Caco-2 (cell line): Measurements from ENCODE around the gene PRICKLE1. TPM values are rescaled to one million over a fixed set of nuclear protein-coding genes. Genes with fewer than 3 reads are reported as not detected.

Experiments
- BruUV-seq: library from RNA; stranded (reverse); fragments of 400-500 nt; replicated peaks from 2 replicates; lab custom pipeline; 2021; lab: Mats Ljungman, UMichigan
- CTCF ChIA-PET: fragments of 300-600 bp; sonication (Branson Sonifier 250); formaldehyde crosslinking; loops from one replicate; lab custom pipeline; 2022; ENCODE audit warnings: antibody characterized with exemption; lab: Charles Lee
- POLR2A ChIA-PET: fragments of 300-600 bp; sonication (Branson Sonifier 250); formaldehyde crosslinking; loops from one replicate; lab custom pipeline; 2022; ENCODE audit warnings: antibody characterized with exemption; lab: Charles Lee
- DNase-seq, 2 experiments: peaks; one replicate each; pipeline versions ENCODE4 v3.0.0 to v3.0.0-alpha.2; 2020 to 2022
- H3K27me3 ChIP-seq: replicated peaks from 2 replicates; pipeline ENCODE4 v1.6.0; 2011; ENCODE audit warnings: low read length; ENCODE audit not compliant: control insufficient read depth, insufficient read depth
- H3K36me3 ChIP-seq: 2 replicates; pipeline ENCODE4 v1.5.1; 2011; ENCODE audit warnings: low read length; ENCODE audit not compliant: control insufficient read depth, insufficient read depth
- H3K4me1 ChIP-seq: fragments of 250-450 bp; sonication (Bioruptor Pico); 2 replicates; pipeline ENCODE4 v1.5.1; 2020; ENCODE audit warnings: mild to moderate bottlenecking
- H3K4me3 ChIP-seq: 2 replicates; pipeline ENCODE4 v1.5.1; 2011; ENCODE audit warnings: low read depth, mild to moderate bottlenecking, control low read depth, low read length
- H3K9me3 ChIP-seq: fragments of 250-450 bp; sonication (Bioruptor Pico); 2 replicates; pipeline ENCODE4 v1.5.1; 2020; ENCODE audit warnings: mild to moderate bottlenecking, moderate library complexity
- H3K27ac Mint-ChIP-seq: one replicate; pipeline ENCODE4 v1.8.0; 2022; ENCODE audit warnings: mixed read lengths; ENCODE audit not compliant: unreplicated experiment
- H3K27me3 Mint-ChIP-seq: one replicate; pipeline ENCODE4 v1.8.0; 2022; ENCODE audit warnings: mixed read lengths; ENCODE audit not compliant: insufficient read depth, unreplicated experiment
- H3K36me3 Mint-ChIP-seq: one replicate; pipeline ENCODE4 v1.8.0; 2022; ENCODE audit warnings: mild to moderate bottlenecking, mixed read lengths; ENCODE audit not compliant: insufficient read depth, unreplicated experiment
- H3K4me1 Mint-ChIP-seq: one replicate; pipeline ENCODE4 v1.8.0; 2022; ENCODE audit warnings: low read depth, mixed read lengths; ENCODE audit not compliant: unreplicated experiment
- H3K4me3 Mint-ChIP-seq: one replicate; pipeline ENCODE4 v1.8.0; 2022; ENCODE audit warnings: mild to moderate bottlenecking, moderate library complexity, mixed read lengths; ENCODE audit not compliant: unreplicated experiment
- H3K9me3 Mint-ChIP-seq: one replicate; pipeline ENCODE4 v1.8.0; 2022; ENCODE audit warnings: mixed read lengths; ENCODE audit not compliant: unreplicated experiment
- intact Hi-C: fragments of 100-400 bp; cut with micrococcal nuclease; formaldehyde crosslinking; loops from one replicate; pipeline ENCODE4 v1.10.0; 2022; ENCODE audit not compliant: unreplicated experiment
- total RNA-seq: library from RNA; stranded (reverse); gene quantifications from 2 replicates; pipeline ENCODE4 v1.2.3, GENCODE V29; 2022
- TF ChIP-seq, protein P1 (sequence below), 2 experiments: fragments of 200-600 bp in 1 of 2; IDR thresholded peaks; 1 replicate in 1 of 2; 2 replicates in 1 of 2; pipeline versions ENCODE4 v1.5.1 to v1.8.0; 2011 to 2022; ENCODE audit warnings: antibody characterized with exemption in 1 of 2, control low read depth in 1 of 2, inconsistent platforms in 1 of 2, low read depth in 1 of 2, low read length in 1 of 2, mild to moderate bottlenecking in 1 of 2, moderate library complexity in 1 of 2; ENCODE audit not compliant: insufficient read depth in 1 of 2, severe bottlenecking in 1 of 2, unreplicated experiment in 1 of 2

PRICKLE1 gene
- total RNA-seq, 1 experiment from 2014 or later, result 4.5 TPM

GRCh38 chr12:42474391-42474790 is 115.2 kb downstream of the PRICKLE1 start:
- Mint-ChIP-seq H3K9me3 (no peaks in the 10 kb centered on the region), H3K4me1 (peaks cover 20% of the 10 kb centered on the region), H3K27ac (no peak overlapping the region), H3K36me3 (no peaks in the 10 kb centered on the region), H3K4me3 (no peak overlapping the region), H3K27me3 (no peaks in the 10 kb centered on the region)
- peaks cover 7% of the 10 kb centered on the region for H3K4me1 ChIP-seq
- no peaks in the 10 kb centered on the region for H3K27me3 ChIP-seq
- H3K9me3 ChIP-seq, result no peaks in the 10 kb centered on the region
- ChIA-PET CTCF (interaction anchor here (1.0 kb wide), 1 partner anchor 8 kb away, joined by 4 read pairs; no protein-coding TSS in a partner anchor), POLR2A (no interaction called here)
- no peak for DNase-seq
- intact Hi-C loops, result no loop called here
- no peak overlapping the region for H3K4me3 ChIP-seq
- BruUV-seq, result no TSS peak
- TF ChIP-seq, protein P1, sequence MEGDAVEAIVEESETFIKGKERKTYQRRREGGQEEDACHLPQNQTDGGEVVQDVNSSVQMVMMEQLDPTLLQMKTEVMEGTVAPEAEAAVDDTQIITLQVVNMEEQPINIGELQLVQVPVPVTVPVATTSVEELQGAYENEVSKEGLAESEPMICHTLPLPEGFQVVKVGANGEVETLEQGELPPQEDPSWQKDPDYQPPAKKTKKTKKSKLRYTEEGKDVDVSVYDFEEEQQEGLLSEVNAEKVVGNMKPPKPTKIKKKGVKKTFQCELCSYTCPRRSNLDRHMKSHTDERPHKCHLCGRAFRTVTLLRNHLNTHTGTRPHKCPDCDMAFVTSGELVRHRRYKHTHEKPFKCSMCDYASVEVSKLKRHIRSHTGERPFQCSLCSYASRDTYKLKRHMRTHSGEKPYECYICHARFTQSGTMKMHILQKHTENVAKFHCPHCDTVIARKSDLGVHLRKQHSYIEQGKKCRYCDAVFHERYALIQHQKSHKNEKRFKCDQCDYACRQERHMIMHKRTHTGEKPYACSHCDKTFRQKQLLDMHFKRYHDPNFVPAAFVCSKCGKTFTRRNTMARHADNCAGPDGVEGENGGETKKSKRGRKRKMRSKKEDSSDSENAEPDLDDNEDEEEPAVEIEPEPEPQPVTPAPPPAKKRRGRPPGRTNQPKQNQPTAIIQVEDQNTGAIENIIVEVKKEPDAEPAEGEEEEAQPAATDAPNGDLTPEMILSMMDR (IDR thresholded peaks at IDR 0.05; ENCODE audit: insufficient read depth in 1 of 2, low read depth in 1 of 2, low read length in 1 of 2, severe bottlenecking in 1 of 2, unreplicated experiment in 1 of 2), result no peak
- H3K36me3 ChIP-seq, result no peaks in the 10 kb centered on the region

DNA sequence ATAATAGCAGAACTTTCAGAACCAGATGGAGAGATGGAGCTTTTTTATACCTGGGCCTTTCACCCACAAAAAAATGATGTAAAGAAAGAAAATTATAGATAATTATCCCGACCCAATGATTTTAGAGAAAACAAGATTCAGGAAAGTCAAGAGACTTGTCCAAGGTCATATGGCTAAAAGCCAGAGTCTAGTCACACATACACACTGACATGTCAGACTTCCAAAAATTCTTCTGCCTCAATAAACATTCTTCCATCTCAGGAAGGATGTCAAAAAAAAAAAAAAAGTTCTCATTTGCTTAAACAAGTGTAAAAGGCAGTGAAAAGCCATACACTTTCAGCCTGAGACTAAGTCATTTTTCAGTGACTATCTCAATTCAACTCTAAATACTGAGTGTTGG is 116.0 kb downstream of the PRICKLE1 start:
- Mint-ChIP-seq H3K27ac (no peak overlapping the region), H3K4me1 (peaks cover 20% of the 10 kb centered on the region)
- intact Hi-C loops, result no loop called here

DNA sequence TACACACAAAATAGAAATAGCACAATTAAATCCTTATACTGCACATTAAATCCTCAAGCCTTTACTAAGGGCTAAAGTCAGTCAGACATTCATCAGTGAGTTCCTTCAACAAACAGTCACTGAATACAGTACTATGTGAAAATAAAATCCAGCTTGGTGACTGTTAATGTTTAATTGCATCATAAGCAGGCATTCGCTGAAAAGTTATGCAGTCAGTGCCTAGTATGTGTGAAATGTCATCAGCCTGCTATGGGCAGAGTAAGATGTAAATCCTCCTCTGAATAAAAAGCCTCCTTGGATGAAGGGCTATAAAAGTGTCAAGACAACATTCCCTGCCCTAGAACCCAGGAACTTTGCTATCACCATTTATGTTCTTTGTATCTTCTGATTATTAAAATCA is 116.4 kb downstream of the PRICKLE1 start:
- H3K9me3 ChIP-seq, result no peaks in the 10 kb centered on the region
- no peak for DNase-seq
- Mint-ChIP-seq H3K4me1 (peaks cover 20% of the 10 kb centered on the region), H3K27me3 (no peaks in the 10 kb centered on the region), H3K9me3 (no peaks in the 10 kb centered on the region), H3K36me3 (no peaks in the 10 kb centered on the region), H3K4me3 (no peak overlapping the region), H3K27ac (no peak overlapping the region)
- peaks cover 7% of the 10 kb centered on the region for H3K4me1 ChIP-seq
- POLR2A ChIA-PET, result no interaction called here
- TF ChIP-seq, protein P1 (IDR thresholded peaks at IDR 0.05; ENCODE audit: insufficient read depth in 1 of 2, low read depth in 1 of 2, low read length in 1 of 2, severe bottlenecking in 1 of 2, unreplicated experiment in 1 of 2), result no peak
- no peaks in the 10 kb centered on the region for H3K36me3 ChIP-seq
- BruUV-seq, result no TSS peak
- intact Hi-C loops, result no loop called here
- no peak overlapping the region for H3K4me3 ChIP-seq
- CTCF ChIA-PET, result no interaction called here
- no peaks in the 10 kb centered on the region for H3K27me3 ChIP-seq

More for the DNA sequence above, 116.0 kb downstream of the PRICKLE1 start:
- no peaks in the 10 kb centered on the region for H3K9me3 ChIP-seq
- ChIA-PET POLR2A (no interaction called here), CTCF (no interaction called here)
- Mint-ChIP-seq H3K36me3 (no peaks in the 10 kb centered on the region), H3K9me3 (no peaks in the 10 kb centered on the region), H3K4me3 (no peak overlapping the region), H3K27me3 (no peaks in the 10 kb centered on the region)
- H3K36me3 ChIP-seq, result no peaks in the 10 kb centered on the region
- no peak overlapping the region for H3K4me3 ChIP-seq
- H3K4me1 ChIP-seq, result peaks cover 7% of the 10 kb centered on the region
- no peak for DNase-seq
- TF ChIP-seq, protein P1 (IDR thresholded peaks at IDR 0.05; ENCODE audit: insufficient read depth in 1 of 2, low read depth in 1 of 2, low read length in 1 of 2, severe bottlenecking in 1 of 2, unreplicated experiment in 1 of 2), result no peak
- H3K27me3 ChIP-seq, result no peaks in the 10 kb centered on the region
- BruUV-seq, result no TSS peak
